GM23338 (cell line): Measurements from ENCODE around the gene CDC6. TPM values are rescaled to one million over a fixed set of nuclear protein-coding genes. Genes with fewer than 3 reads are reported as not detected.

ENCODE experiments used
- ATAC-seq: fragments of 200-7000 bp; cut with Tn5 transposase; 3 replicates; pipeline ENCODE4 v1.9.1; 2020
- DNase-seq: peaks from one replicate; pipeline ENCODE4 v3.0.0-alpha.2; 2015; ENCODE audit warnings: low spot score
- H2AFZ ChIP-seq: fragments of 200-600 bp; sonication (generic); 2 replicates; pipeline ENCODE4 v1.8.0; 2016; ENCODE audit warnings: antibody characterized with exemption, mild to moderate bottlenecking, moderate library complexity
- H3F3A ChIP-seq: fragments of 200-600 bp; sonication (generic); replicated peaks from 2 replicates; pipeline ENCODE4 v1.8.0; 2017; ENCODE audit warnings: antibody characterized with exemption, mixed run types, low read depth
- H3K27ac ChIP-seq: fragments of 200-600 bp; sonication (generic); 2 replicates; pipeline ENCODE4 v1.6.1; 2016; ENCODE audit warnings: low read depth
- H3K27me3 ChIP-seq: fragments of 200-600 bp; sonication (generic); 2 replicates; pipeline ENCODE4 v1.8.0; 2016; ENCODE audit warnings: mild to moderate bottlenecking, mixed run types, moderate library complexity; ENCODE audit not compliant: insufficient read depth
- H3K36me3 ChIP-seq: fragments of 200-600 bp; sonication (generic); 2 replicates; pipeline ENCODE4 v1.8.0; 2016; ENCODE audit warnings: mild to moderate bottlenecking; ENCODE audit not compliant: insufficient read depth
- H3K4me1 ChIP-seq: fragments of 200-600 bp; sonication (generic); 2 replicates; pipeline ENCODE4 v1.8.0; 2016; ENCODE audit warnings: mild to moderate bottlenecking, moderate library complexity; ENCODE audit not compliant: insufficient read depth
- H3K4me2 ChIP-seq: fragments of 200-600 bp; sonication (generic); 2 replicates; pipeline ENCODE4 v1.7.1; 2017; ENCODE audit warnings: mixed run types
- H3K4me3 ChIP-seq: fragments of 200-600 bp; sonication (generic); 2 replicates; pipeline ENCODE4 v1.6.1; 2016; ENCODE audit warnings: mixed run types
- H3K79me2 ChIP-seq: fragments of 200-600 bp; sonication (generic); replicated peaks from 2 replicates; pipeline ENCODE4 v1.8.0; 2017; ENCODE audit warnings: mild to moderate bottlenecking; ENCODE audit not compliant: insufficient read depth
- H3K9me2 ChIP-seq: fragments of 200-600 bp; sonication (generic); 2 replicates; pipeline ENCODE4 v1.8.0; 2017; ENCODE audit not compliant: insufficient read depth
- H4K20me1 ChIP-seq: fragments of 200-600 bp; sonication (generic); replicated peaks from 2 replicates; pipeline ENCODE4 v1.8.0; 2017; ENCODE audit warnings: mild to moderate bottlenecking; ENCODE audit not compliant: insufficient read depth
- H3K27ac Mint-ChIP-seq: 2 replicates; pipeline ENCODE4 v1.8.0; 2020; ENCODE audit warnings: inconsistent platforms, mild to moderate bottlenecking, moderate library complexity, mixed read lengths
- H3K27me3 Mint-ChIP-seq: 3 replicates; pipeline ENCODE4 v1.8.0; 2022; ENCODE audit warnings: low read depth, mild to moderate bottlenecking, moderate library complexity, mixed read lengths, inconsistent platforms; ENCODE audit not compliant: insufficient read depth, poor library complexity
- H3K36me3 Mint-ChIP-seq: 3 replicates; pipeline ENCODE4 v1.8.0; 2021; ENCODE audit warnings: low read depth, mild to moderate bottlenecking, inconsistent platforms, moderate library complexity, mixed read lengths
- H3K4me1 Mint-ChIP-seq: 3 replicates; pipeline ENCODE4 v1.8.0; 2020; ENCODE audit warnings: mild to moderate bottlenecking, inconsistent platforms, mixed read lengths
- H3K4me3 Mint-ChIP-seq: 3 replicates; pipeline ENCODE4 v1.8.0; 2021; ENCODE audit warnings: moderate library complexity, mild to moderate bottlenecking, inconsistent platforms, mixed read lengths
- H3K9me3 Mint-ChIP-seq: 3 replicates; pipeline ENCODE4 v1.8.0; 2020; ENCODE audit warnings: moderate library complexity, mild to moderate bottlenecking, inconsistent platforms, mixed read lengths
- CTCF ChIP-seq, 2 experiments: fragments of 200-600 bp in 1 of 2; sonication (generic) in 1 of 2; conservative IDR thresholded peaks; 2 replicates each; pipeline versions ENCODE4 v1.5.1 to v1.6.1; 2016 to 2017; ENCODE audit warnings: antibody characterized with exemption in 2 of 2, low read depth in 2 of 2, mild to moderate bottlenecking in 2 of 2, moderate library complexity in 1 of 2
- ETS1 ChIP-seq: IDR thresholded peaks from 2 replicates; pipeline ENCODE4 v1.6.1; 2016; ENCODE audit warnings: antibody characterized with exemption
- EZH2 ChIP-seq: fragments of 200-600 bp; sonication (generic); IDR thresholded peaks from one replicate; pipeline ENCODE4 v1.8.0; 2017; ENCODE audit warnings: antibody characterized with exemption, mild to moderate bottlenecking, low read depth; ENCODE audit not compliant: unreplicated experiment
- EZH2phosphoT487 ChIP-seq: fragments of 200-600 bp; sonication (generic); IDR thresholded peaks from one replicate; pipeline ENCODE4 v1.8.1; 2018; ENCODE audit warnings: antibody characterized with exemption; ENCODE audit not compliant: unreplicated experiment
- POLR2AphosphoS5 ChIP-seq: IDR thresholded peaks from 2 replicates; pipeline ENCODE4 v1.6.1; 2016; ENCODE audit warnings: antibody characterized with exemption, low read depth
- REST ChIP-seq: IDR thresholded peaks from one replicate; pipeline ENCODE4 v1.6.1; 2018; ENCODE audit warnings: antibody characterized with exemption; ENCODE audit not compliant: unreplicated experiment
- STAT1 ChIP-seq: IDR thresholded peaks from one replicate; pipeline ENCODE4 v1.6.1; 2016; ENCODE audit warnings: antibody characterized with exemption; ENCODE audit not compliant: unreplicated experiment
- ZNF114 ChIP-seq: fragments of 250-450 bp; sonication (Bioruptor Pico); IDR thresholded peaks from 2 replicates; pipeline ENCODE4 v1.5.0; 2020; ENCODE audit warnings: mild to moderate bottlenecking, moderate library complexity
- ZNF331 ChIP-seq: fragments of 250-450 bp; sonication (Bioruptor Pico); IDR thresholded peaks from 2 replicates; pipeline ENCODE4 v1.5.0; 2020; ENCODE audit warnings: low read depth, mild to moderate bottlenecking, moderate library complexity
- polyA plus RNA-seq: library from polyadenylated mRNA; unstranded; fragments of >200 nt; fragmentation: Nextera tagmentation; extraction: Ambion mirVana; gene quantifications from 2 replicates; pipeline ENCODE4 v1.2.1, GENCODE V29; 2016
- total RNA-seq: library from RNA; depleted of rRNA; stranded (reverse); fragments of >200 nt; shearing (Covaris generic); gene quantifications from 2 replicates; pipeline ENCODE4 v1.2.3, GENCODE V29; 2014
- TF ChIP-seq, protein P1 (sequence below): fragments of 250-450 bp; sonication (Bioruptor Pico); IDR thresholded peaks from 2 replicates; pipeline ENCODE4 v1.5.0; 2020; ENCODE audit warnings: mild to moderate bottlenecking, moderate library complexity

Gene CDC6
- total and polyA plus RNA-seq, 2 experiments from 2014 or later: 46.2 to 79.9 TPM

- Mint-ChIP-seq H3K27me3 (peaks cover 18% of the 10 kb centered on the region), H3K27ac (no peak overlapping the region), H3K4me3 (no peak overlapping the region; the same call in 2 of the 3 replicates), H3K36me3 (no peaks in the 10 kb centered on the region; the same call in 2 of the 3 replicates), H3K9me3 (no peaks in the 10 kb centered on the region), H3K4me1 (peaks cover 53% of the 10 kb centered on the region)
- peaks cover 50% of the 10 kb centered on the region for H3K4me1 ChIP-seq
- TF ChIP-seq EZH2 (no peak), EZH2phosphoT487 (no peak), ZNF114 (CRISPR knock-in tag) (no peak), REST (no peak), CTCF (conservative IDR thresholded peaks at IDR 0.05; ENCODE audit: low read depth in 2 of 2) (no peak), STAT1 (no peak), ETS1 (no peak), ZNF331 (no peak), POLR2AphosphoS5 (no peak)
- TF ChIP-seq, protein P1, sequence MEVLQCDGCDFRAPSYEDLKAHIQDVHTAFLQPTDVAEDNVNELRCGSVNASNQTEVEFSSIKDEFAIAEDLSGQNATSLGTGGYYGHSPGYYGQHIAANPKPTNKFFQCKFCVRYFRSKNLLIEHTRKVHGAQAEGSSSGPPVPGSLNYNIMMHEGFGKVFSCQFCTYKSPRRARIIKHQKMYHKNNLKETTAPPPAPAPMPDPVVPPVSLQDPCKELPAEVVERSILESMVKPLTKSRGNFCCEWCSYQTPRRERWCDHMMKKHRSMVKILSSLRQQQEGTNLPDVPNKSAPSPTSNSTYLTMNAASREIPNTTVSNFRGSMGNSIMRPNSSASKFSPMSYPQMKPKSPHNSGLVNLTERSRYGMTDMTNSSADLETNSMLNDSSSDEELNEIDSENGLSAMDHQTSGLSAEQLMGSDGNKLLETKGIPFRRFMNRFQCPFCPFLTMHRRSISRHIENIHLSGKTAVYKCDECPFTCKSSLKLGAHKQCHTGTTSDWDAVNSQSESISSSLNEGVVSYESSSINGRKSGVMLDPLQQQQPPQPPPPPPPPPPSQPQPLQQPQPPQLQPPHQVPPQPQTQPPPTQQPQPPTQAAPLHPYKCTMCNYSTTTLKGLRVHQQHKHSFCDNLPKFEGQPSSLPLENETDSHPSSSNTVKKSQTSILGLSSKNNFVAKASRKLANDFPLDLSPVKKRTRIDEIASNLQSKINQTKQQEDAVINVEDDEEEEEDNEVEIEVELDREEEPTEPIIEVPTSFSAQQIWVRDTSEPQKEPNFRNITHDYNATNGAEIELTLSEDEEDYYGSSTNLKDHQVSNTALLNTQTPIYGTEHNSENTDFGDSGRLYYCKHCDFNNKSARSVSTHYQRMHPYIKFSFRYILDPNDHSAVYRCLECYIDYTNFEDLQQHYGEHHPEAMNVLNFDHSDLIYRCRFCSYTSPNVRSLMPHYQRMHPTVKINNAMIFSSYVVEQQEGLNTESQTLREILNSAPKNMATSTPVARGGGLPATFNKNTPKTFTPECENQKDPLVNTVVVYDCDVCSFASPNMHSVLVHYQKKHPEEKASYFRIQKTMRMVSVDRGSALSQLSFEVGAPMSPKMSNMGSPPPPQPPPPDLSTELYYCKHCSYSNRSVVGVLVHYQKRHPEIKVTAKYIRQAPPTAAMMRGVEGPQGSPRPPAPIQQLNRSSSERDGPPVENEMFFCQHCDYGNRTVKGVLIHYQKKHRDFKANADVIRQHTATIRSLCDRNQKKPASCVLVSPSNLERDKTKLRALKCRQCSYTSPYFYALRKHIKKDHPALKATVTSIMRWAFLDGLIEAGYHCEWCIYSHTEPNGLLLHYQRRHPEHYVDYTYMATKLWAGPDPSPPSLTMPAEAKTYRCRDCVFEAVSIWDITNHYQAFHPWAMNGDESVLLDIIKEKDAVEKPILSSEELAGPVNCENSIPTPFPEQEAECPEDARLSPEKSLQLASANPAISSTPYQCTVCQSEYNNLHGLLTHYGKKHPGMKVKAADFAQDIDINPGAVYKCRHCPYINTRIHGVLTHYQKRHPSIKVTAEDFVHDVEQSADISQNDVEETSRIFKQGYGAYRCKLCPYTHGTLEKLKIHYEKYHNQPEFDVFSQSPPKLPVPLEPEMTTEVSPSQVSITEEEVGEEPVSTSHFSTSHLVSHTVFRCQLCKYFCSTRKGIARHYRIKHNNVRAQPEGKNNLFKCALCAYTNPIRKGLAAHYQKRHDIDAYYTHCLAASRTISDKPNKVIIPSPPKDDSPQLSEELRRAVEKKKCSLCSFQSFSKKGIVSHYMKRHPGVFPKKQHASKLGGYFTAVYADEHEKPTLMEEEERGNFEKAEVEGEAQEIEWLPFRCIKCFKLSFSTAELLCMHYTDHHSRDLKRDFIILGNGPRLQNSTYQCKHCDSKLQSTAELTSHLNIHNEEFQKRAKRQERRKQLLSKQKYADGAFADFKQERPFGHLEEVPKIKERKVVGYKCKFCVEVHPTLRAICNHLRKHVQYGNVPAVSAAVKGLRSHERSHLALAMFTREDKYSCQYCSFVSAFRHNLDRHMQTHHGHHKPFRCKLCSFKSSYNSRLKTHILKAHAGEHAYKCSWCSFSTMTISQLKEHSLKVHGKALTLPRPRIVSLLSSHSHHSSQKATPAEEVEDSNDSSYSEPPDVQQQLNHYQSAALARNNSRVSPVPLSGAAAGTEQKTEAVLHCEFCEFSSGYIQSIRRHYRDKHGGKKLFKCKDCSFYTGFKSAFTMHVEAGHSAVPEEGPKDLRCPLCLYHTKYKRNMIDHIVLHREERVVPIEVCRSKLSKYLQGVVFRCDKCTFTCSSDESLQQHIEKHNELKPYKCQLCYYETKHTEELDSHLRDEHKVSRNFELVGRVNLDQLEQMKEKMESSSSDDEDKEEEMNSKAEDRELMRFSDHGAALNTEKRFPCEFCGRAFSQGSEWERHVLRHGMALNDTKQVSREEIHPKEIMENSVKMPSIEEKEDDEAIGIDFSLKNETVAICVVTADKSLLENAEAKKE (CRISPR knock-in tag): no peak
- no peaks in the 10 kb centered on the region for H3K36me3 ChIP-seq
- H2AFZ ChIP-seq: no peak overlapping the region
- no peaks in the 10 kb centered on the region for H3K9me2 ChIP-seq
- no peak overlapping the region for H3K27ac ChIP-seq
- no peak for DNase-seq
- peaks cover 9% of the 10 kb centered on the region; the same call in 1 of the 2 replicates for H4K20me1 ChIP-seq
- H3K4me3 ChIP-seq: no peak overlapping the region
- H3F3A ChIP-seq: peaks cover 22% of the 10 kb centered on the region
- H3K79me2 ChIP-seq: no peaks in the 10 kb centered on the region
- H3K27me3 ChIP-seq: peaks cover 19% of the 10 kb centered on the region
- ATAC-seq: no peak
- H3K4me2 ChIP-seq: no peak overlapping the region
Measured at GRCh38 chr17:40310882-40311391, 23.3 kb downstream of the CDC6 start.
